Activated CD4-positive, alpha-beta T cell treated with anti-CD3 and anti-CD28 coated beads, Interleukin-2, amount 50 U/mL, for 1 hour (primary cell): ENCODE measurements around the gene MRPS34.

Experiments
- DNase-seq: peaks from one replicate; pipeline ENCODE4 v3.0.0-alpha.2; 2020

The MRPS34 gene

DNA sequence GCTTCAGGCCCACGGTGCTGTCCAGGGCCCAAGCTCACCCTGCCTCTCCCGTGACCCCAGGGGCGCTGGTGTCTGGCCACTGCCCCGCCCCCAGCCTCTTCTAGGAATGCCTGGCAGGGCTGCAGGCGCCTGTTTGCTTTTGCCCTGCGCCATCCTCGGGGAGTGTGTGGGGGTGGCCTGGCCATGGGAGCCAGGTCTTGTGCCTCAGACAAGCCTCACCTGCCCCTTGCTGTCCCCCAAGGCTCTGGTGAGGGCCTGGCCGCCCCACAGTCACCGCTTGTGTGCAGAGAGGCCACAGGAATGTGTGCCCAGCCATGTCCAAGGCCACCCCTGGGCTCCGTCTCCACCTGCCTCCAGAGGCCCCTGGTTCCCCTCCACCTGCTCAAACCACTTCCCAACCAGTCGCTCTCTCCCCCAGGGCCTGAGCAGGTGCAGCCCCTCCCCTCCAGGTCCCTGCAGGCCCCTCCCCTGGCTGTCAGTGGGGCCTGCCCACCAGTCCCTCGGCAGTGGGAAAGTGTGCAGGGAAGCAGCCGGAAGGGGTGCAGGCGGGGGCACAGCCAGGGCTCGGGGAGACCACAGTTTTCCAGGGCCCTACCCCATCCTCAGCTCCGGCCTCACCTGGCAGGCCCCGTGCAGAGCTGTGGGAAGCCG is 21.4 kb upstream of the MRPS34 start:
- no peak for DNase-seq

DNA sequence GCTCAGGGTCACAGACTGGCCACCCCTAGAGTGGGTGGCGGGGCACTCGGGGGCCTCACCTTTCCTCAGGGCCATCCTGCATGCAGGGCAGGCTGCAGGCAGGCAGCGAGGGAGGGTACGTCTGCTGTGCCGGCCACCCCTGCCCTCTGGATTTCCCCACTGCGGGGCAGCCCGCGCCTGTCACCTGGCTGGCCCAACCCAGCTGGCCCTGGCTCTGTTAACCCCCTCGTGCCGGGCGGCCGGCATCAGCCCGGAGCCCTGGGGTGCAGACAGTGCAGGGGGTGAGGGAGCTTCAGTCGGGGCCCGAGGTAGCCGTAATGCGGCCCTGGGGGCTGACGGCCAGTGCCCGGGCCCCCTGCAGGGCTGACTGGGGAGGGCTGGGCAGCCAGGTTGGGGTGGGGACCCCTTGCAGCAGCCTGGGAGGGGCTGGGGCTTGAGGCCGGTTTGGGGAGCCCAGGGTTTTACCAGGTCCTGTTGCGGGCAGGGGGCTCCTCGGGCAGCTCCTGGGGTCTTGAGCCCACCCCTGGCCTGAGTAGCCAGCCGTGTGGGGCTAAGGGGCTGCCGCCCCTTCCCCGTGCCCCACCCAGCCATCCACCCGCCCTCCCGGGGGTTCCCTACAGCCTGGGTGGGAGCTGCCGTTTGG is 20.8 kb upstream of the MRPS34 start, which contains the start of gene IGFALS:
TSS of gene IGFALS (minus strand) at position 128 of the 643 bp plus-strand sequence. CDS start at position 75, 53 bp downstream.
- no peak for DNase-seq

GRCh38 chr16:1792836-1793577 is 20.1 kb upstream of the MRPS34 start:
- DNase-seq = no peak

DNA sequence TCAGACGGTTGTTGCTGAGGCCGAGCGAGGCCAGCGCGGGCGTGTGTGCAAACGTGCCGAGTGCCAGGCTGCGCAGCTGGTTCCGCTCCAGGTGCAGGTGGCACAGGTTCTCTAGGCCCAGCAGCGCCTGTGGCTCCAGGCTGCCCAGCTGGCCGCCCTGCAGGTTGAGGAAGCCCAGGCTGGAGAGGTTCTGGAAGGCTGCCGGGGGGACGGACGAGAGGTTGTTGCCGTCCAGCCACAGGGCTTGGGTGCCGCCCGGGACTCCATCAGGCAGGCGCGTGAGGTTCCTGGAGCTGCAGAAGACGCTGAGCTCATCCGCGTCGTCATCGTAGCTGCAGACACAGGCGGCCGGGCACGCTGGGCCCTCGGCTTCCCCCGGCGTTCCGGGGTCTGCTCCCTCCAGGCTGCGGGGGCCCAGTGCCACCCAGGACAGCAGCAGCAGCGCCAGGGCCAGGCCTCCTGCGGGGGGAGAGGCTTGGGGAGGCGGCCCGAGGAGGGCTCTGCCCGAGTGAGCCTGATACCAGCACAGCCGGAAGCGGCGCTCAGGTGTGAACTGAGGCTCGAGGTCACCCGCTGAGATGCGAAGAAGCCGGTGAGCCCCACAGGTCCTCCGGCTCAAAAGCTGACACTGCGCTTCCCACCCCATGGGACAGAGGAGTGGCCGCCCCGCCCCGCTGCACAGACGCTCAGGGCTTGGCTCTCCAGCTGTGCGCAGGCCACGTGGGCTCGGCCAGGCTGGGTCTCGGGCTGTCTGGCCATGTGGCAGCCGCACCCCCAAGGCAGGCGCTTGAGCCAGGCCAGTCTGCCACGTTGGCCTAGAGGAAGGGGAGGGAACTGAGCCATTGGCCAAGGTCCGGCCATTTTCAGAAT is 19.2 kb upstream of the MRPS34 start:
- DNase-seq = no peak

GRCh38 chr16:1791256-1791942 is 18.5 kb upstream of the MRPS34 start:
- DNase-seq = no peak

- DNase-seq = no peak
Measured at GRCh38 chr16:1790611-1791255, 17.8 kb upstream of the MRPS34 start.

GRCh38 chr16:1790261-1790610 is 17.3 kb upstream of the MRPS34 start:
- no peak for DNase-seq

- DNase-seq = no peak
Measured at GRCh38 chr16:1789643-1790045, 16.7 kb upstream of the MRPS34 start.

DNA sequence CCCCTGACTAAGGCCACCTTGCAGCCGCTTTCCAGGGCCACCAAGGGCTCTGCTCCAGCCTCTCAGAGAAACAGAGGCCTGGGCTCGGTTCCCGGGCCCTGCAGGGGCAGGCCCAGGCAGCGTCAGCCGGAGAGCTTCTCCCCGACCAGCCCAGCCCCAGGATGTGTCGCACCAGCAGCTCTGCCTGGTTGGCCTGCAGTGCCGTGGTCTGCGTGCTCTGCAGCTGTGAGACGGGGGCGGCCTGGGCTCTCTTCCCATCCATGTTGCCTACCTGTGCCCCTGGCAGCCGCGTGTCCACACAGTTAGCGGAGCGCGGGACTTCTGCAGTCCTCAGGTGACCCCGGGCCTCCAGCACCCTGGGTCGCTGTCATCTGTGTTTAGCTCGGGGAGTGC is 15.8 kb upstream of the MRPS34 start:
- DNase-seq = no peak

- no peak for DNase-seq
Measured at GRCh38 chr16:1788095-1788707, 15.3 kb upstream of the MRPS34 start.

DNA sequence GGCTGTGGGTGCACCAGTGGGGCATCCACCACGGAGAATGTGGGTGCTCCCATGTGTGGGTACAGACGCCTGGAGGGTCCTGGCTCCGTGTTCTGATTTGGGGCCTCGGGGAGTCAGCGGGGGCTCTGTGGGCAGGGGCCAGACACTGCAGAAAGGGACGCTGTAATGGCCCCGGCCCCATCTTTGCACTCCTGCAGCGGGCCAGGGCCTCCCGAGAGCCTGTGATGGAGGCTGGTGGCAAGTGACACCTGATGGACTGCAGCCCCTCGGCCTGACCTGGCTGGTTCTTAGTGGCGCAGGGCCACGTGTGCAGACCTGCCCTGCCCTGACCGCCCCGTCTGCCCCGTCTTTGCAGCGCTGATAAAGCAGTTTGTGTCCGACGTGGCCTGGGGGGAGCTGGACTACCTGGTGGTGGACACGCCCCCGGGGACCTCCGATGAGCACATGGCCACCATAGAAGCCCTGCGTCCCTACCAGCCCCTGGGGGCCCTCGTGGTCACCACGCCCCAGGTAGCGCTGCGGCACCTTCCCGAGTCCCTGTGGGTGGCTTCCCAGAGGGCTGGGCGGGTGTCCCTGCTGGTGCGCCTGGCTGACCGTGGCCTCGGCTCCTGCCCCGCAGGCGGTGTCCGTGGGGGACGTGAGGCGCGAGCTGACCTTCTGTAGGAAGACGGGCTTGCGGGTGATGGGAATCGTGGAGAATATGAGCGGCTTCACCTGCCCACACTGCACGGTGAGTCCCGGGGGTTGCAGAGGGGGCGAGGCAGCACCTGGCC is 14.6 kb upstream of the MRPS34 start:
- no peak for DNase-seq

DNA sequence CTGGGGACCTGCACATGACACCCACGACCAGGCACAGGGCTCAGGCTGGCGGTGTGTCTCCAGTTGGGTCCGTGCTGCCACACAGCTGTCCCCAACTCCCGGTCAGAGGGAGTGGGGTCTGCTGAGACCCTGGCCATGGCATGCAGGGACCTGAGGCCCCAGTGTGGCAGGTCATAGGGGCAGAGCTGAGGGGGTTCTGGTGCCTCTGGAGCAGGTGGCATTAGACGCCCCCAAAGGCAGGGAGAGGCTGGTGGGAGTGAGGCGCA is 14.1 kb upstream of the MRPS34 start:
- DNase-seq = no peak

DNA sequence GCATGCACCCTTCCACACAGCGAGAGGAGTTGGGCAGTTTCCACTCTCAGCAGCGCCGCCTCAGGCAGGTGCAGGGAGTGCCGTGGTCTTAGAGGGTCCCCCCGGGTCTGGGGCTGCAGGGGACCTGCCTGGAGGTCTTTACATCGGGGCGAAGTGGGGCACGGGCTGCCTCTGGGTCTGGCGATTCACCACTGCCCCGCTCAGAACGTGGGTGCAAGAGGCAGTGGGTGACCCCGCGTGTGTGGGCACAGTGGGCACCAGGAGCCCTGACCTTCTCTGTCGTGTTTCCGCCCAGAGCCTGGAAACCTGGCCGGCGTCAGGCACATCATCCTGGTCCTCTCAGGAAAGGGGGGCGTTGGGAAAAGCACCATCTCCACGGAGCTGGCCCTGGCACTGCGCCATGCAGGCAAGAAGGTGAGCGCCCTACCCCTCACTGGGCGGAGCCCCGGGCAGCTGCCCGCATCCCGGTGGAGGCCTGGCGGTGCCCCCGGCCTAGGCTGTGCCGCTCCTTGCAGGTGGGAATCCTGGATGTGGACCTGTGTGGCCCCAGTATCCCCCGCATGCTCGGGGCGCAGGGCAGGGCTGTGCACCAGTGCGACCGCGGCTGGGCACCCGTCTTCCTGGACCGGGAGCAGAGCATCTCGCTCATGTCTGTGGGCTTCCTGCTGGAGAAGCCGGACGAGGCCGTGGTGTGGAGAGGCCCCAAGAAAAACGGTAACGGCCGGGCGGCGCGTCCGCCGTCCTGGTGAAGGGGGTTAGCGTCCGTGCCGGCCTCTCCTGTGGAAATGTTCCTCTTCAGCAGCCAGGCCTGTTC is 13.5 kb upstream of the MRPS34 start:
- DNase-seq = no peak

DNA sequence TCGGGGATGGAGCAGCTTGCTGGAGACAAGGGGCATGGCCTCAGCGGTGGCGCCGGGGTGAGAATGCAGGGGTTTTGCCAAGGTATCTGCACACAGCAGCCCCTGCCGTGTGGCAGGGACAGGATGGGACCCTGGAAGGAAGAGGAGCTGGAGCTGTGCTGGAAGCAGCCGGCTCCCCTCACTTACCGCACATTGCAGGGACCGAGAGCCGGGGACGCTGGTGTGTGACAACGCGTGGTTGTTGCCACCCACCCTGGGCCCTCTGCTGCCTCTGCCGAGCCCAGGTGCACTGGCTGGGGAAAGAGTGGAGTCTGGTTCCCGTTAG is 12.9 kb upstream of the MRPS34 start:
- no peak for DNase-seq

DNA sequence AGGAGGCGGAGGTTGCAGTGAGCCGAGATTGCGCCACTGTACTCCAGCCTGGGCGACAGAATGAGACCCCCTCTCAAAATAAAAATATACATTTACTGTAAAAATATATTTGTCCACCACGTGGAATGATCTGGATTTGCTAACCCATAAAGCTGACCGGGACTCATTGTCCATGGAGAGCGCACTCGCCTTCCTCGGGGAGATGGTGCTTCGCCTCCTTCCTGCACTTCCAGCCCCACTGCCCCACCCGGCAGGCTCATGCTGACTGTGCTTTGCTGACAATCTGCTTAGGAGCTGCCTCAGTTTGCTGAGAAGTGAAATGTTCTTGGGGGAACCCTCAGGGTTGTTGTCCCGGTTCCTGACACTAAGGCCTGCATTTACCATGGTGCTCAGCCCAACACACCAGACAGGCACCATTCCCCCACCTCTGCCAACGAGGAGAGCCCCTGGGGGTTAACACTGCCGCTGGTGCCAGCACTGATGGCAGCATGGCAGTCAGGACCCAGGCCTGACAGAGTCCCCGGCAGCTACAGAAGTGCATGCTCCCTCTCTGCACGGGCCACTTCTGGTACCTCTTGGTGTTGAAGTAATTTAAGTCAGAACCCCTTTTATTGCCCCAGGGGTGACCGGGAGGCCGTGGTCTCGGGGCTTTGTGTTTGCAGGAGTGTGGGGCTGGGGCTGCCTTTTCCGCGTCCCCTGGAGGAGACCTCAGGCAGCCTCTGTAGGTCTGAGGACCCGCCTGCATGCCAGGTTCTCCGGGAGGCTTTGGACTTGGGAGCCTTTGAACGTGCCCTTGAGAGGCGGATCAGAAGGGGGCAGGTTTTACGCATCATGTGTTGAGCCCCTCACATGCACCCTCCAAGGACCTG is 12.3 kb upstream of the MRPS34 start:
- no peak for DNase-seq

DNA sequence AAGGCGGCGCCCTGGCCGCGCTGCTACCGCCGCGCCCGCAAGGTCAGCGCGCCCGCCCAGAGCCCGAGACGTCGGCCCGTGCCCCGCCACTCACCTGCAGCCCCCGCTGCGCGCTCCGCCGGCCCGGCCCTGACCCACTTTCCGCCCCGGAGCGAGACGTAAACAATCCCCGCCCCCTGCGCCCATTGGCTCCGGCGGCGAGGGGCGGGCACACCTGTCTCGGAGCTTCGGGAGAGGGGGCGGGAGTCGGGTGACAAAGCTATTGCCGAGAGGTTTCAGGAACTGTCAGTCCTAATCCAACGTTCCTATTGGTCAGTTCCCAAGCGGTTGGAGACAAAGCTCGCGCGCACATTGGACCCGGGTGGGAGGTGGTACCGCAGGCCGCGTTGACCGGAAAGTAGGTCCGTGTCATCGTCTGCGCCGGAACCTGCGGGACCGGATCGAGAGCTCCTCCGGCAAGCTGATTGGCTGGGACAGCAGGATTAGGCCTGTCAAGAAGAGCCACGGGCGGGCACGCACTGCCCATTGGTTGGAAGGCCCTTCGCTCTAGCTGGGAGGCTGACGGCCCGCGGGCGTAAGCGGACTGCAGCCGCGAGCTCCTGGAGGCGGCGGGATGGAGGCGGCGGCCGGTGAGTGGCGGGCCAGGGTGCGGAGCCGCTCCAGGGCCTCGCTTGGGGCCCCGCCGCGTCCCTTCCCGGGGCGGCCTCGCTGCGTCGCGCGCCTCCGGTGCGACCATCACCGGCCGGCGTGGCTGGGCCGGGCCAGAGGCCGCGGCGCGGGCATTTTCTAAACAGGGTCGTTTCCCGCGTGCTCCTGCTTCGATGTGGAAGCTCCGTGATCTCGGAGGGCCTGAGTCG is 9.7 kb upstream of the MRPS34 start, which contains the start of the genes NUBP2 and SPSB3:
TSS of gene NUBP2 (plus strand) at position 553 of the 857 bp plus-strand sequence. CDS start at position 614, 61 bp downstream.
TSS of gene SPSB3 (minus strand) at position 164 of the 857 bp plus-strand sequence. CDS start 1,088 bp downstream, outside the sequence.
- peak; percentile 97 for DNase-seq

DNA sequence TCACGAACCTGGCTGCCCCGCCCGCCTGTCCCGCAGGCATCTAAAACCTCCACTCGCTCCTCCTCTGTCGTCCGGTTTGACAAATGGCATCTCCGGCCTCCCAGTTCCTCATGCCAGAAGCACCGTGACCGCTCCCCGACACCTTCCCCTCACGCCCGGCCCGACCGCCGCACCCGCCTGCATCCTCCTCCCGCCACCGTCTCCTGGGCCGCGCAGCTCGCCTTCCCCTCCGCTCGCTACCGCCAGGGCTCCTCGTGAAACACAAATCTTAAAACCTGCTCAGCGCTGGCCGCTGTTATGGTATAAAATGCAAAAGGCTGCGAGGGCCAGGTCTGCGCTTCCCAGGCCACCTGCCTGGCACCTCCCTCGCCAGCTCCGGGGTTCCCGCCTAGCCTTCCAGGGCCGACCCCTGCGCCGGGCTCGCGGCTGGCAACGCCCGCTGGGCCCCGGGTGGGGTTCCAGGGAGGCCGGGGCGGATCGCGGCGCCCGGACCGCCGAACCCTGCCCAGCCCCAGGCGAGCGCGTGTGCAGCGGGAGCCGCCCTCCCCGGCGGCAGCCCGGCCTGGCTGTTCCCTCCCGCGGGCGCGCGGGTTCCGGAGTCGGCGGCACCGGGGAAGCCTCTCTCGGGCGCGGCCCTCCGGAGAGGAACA is 8.9 kb upstream of the MRPS34 start:
- DNase-seq = peak; percentile 26
